ENCODE results near the gene P4HA1.
A peak's percentile ranks its signal among the peaks of the same experiment; 100 is the strongest.
"Not testable (repeated sequence)": the region's sequence is repeated elsewhere in the genome, so short reads cannot be mapped to it uniquely, and the experiment has no call there.

The P4HA1 gene

GRCh38 chr10:73096449-73097304 lies at the start of gene P4HA1:
Gene P4HA1 (minus strand): TSS chr10:73096866. CDS start chr10:73074883, 21,983 bp downstream.
- peak; percentile 98 for DNase-seq (ENCODE audit: low read depth)

DNA sequence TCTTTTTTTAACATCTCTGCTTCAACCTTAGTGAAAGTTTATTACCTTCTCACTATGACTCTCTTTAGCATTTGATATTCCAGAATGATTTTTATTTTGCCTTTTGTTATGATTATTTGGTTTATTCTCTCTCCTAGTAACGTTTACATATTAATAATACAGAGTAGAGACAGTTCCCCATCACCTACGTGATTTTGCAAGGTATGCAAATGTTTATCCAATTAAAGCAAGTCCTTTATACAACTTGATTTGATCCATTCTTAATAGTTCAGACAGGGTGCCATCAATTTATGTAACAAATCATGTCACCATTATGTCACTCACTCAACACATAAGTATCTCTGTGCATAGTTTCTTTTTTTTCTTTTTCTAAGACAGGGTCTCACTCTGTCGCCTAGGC lies 44.9 kb upstream of the P4HA1 start:
- no peak for DNase-seq (ENCODE audit: low read depth)

DNA sequence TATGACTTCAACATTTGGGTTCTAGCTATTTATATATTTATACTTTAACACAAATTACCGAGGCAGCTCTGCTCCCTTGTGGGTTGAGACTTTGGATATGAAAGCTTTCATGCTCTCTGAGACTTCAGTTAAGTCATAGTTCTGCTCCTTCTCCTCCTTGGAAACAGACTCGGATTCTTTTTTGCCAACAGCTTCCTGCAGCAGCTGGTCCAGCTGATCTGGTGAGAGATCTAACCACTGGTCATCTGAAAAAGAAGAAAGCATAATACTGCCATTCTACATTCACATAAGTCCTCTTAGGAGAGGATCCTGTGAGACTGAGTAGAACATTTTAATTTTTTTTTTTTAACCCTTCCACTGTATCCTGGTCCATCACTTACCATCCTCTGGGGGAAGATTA lies 42.6 kb upstream of the P4HA1 start:
- DNase-seq (ENCODE audit: low read depth), result no peak

- no peak for DNase-seq (ENCODE audit: low read depth)
Measured at GRCh38 chr10:73136627-73137026, 40.0 kb upstream of the P4HA1 start.

- DNase-seq (ENCODE audit: low read depth), result no peak
Measured at GRCh38 chr10:73134727-73135126, 38.1 kb upstream of the P4HA1 start.

GRCh38 chr10:73131913-73132686 lies 35.4 kb upstream of the P4HA1 start:
- no peak for DNase-seq (ENCODE audit: low read depth)

- DNase-seq (ENCODE audit: low read depth), result no peak
Measured at GRCh38 chr10:73131301-73131700, 34.6 kb upstream of the P4HA1 start.

GRCh38 chr10:73126343-73126742 lies 29.7 kb upstream of the P4HA1 start:
- no peak for DNase-seq (ENCODE audit: low read depth)

- no peak for DNase-seq (ENCODE audit: low read depth)
Measured at GRCh38 chr10:73119952-73120351, 23.3 kb upstream of the P4HA1 start.

- DNase-seq (ENCODE audit: low read depth), result no peak
Measured at GRCh38 chr10:73119457-73119856, 22.8 kb upstream of the P4HA1 start.

GRCh38 chr10:73117976-73118743 lies 21.5 kb upstream of the P4HA1 start:
- DNase-seq (ENCODE audit: low read depth), result no peak

- no peak for DNase-seq (ENCODE audit: low read depth)
Measured at GRCh38 chr10:73116017-73116416, 19.4 kb upstream of the P4HA1 start.

DNA sequence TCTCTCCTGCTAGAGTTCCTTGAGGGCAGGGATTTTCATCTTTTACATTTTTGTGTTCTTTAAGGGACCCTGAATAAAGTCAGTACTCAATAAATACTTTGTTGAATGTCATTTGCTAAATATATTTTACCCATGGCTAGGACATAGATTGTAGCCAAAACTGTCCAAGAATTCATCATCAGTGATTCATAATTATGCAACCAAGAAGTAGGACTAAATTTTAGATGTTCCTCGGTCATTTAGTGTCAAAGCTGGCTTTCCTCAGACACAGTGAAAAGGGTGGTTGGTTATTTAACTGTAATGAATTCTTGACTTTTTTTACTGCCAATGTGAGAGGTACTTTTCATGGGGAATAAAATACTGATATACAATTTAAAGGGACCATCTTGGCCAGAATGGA lies 16.9 kb upstream of the P4HA1 start:
- no peak for DNase-seq (ENCODE audit: low read depth)

GRCh38 chr10:73112032-73112431 lies 15.4 kb upstream of the P4HA1 start:
- DNase-seq (ENCODE audit: low read depth), result not testable (repeated sequence)

- peak; percentile 29 for DNase-seq (ENCODE audit: low read depth)
Measured at GRCh38 chr10:73110345-73110849, 13.7 kb upstream of the P4HA1 start, which contains the start of gene NUDT13. Gene NUDT13 (plus strand): TSS chr10:73110455. CDS start chr10:73114366, 3,911 bp downstream.

- DNase-seq (ENCODE audit: low read depth), result not testable (repeated sequence)
Measured at GRCh38 chr10:73109248-73109652, 12.6 kb upstream of the P4HA1 start.

- DNase-seq (ENCODE audit: low read depth), result no peak
Measured at GRCh38 chr10:73106301-73106700, 9.6 kb upstream of the P4HA1 start.

GRCh38 chr10:73099141-73099540 lies 2.5 kb upstream of the P4HA1 start:
- DNase-seq (ENCODE audit: low read depth), result no peak

GRCh38 chr10:73097305-73097670 lies 622 bp upstream of the P4HA1 start:
- DNase-seq (ENCODE audit: low read depth), result no peak

- DNase-seq (ENCODE audit: low read depth), result peak; percentile 41
Measured at GRCh38 chr10:73096041-73096448, 621 bp downstream of the P4HA1 start.

DNA sequence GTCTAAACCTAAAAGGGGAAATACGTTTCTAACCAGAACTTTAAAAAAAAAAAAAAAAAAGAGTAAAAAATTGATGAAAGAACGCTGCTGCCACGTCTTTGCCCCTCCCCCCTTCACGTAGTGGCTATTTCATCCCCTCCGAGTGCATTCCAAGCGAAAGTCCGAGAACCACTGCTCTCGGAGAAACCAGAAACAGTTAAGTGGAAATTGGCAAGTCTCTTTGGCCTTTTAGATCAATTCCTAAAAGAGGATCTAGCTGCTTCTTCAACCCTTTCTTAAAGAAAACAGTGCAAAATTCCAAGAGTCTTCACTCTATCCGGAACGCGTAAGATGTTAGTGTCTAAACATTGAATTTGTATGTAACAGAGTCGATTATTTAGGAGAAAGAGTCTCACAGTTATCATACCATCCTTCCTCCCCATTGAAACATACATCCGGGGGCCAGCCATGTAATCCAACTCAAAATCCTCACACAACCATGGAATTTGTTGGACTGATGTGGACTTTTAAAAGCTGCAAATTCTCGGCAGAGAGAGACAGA lies 1.1 kb downstream of the P4HA1 start:
- DNase-seq (ENCODE audit: low read depth), result peak; percentile 6

GRCh38 chr10:73094986-73095480 lies 1.6 kb downstream of the P4HA1 start:
- DNase-seq (ENCODE audit: low read depth), result no peak

All from activated gamma-delta T cell treated with anti-CD3 and anti-CD28 coated beads, Interleukin-2, amount 50 U/mL, for 16 hours (primary cell).